ENCODE measurements around the gene COLEC11. TPM values are rescaled to one million over a fixed set of nuclear protein-coding genes. Genes with fewer than 3 reads are reported as not detected.

Gene COLEC11
- total and polyA plus RNA-seq, 2 of the 13 experiments (the other 11 are each of a cell fraction or from before 2014, with no cell fraction given), result 1.5 to 3.0 TPM

GRCh38 chr2:3679616-3680393 is 84.9 kb downstream of the COLEC11 start (continued):
- no peak for TF ChIP-seq ZNF136 (CRISPR knock-in tag; IDR thresholded peaks at IDR 0.05; ENCODE audit: low read depth)

- CTCF ChIA-PET (ENCODE audit: low intra/inter-chr PET ratio, low total read pairs), result no interaction called here
- DNase-seq (ENCODE audit: low spot score), result no peak
- TF ChIP-seq ZNF224 (CRISPR knock-in tag; IDR thresholded peaks at IDR 0.05) (no peak), ARHGAP35 (CRISPR knock-in tag; IDR thresholded peaks at IDR 0.05; ENCODE audit: borderline replicate concordance) (no peak), ZBTB39 (CRISPR knock-in tag; IDR thresholded peaks at IDR 0.05) (no peak), LBX2 (CRISPR knock-in tag; IDR thresholded peaks at IDR 0.05; ENCODE audit: borderline replicate concordance) (no peak), DPF2 (CRISPR knock-in tag; IDR thresholded peaks at IDR 0.05; ENCODE audit: borderline replicate concordance, low read depth) (no peak), ARNT2 (CRISPR knock-in tag; IDR thresholded peaks at IDR 0.05; ENCODE audit: low read depth) (no peak), TAF15 (IDR thresholded peaks at IDR 0.05; ENCODE audit: low read depth, low read length, poor library complexity, severe bottlenecking) (no peak), ZNF414 (CRISPR knock-in tag; IDR thresholded peaks at IDR 0.05) (no peak), HNF4A (CRISPR knock-in tag; IDR thresholded peaks at IDR 0.05) (no peak), ZNF747 (CRISPR knock-in tag; IDR thresholded peaks at IDR 0.05; ENCODE audit: borderline replicate concordance) (no peak), CBFB (CRISPR knock-in tag; IDR thresholded peaks at IDR 0.05) (no peak), ZNF430 (CRISPR knock-in tag; IDR thresholded peaks at IDR 0.05) (no peak), HMGXB4 (CRISPR knock-in tag; IDR thresholded peaks at IDR 0.05; ENCODE audit: borderline replicate concordance in 1 of 2, low read depth in 1 of 2) (no peak)
Measured at GRCh38 chr2:3680548-3681345, 85.8 kb downstream of the COLEC11 start.

More at GRCh38 chr2:3680548-3681345, 85.8 kb downstream of the COLEC11 start:
- H3K27ac ChIP-seq (ENCODE audit: extremely low read length, insufficient read depth, low read length), result no peak overlapping the region
- H3K36me3 ChIP-seq (replicated peaks in 1 of 2; ENCODE audit: control insufficient read depth in 1 of 2, insufficient read depth in 2 of 2, low read length in 2 of 2), result no peaks in the 10 kb centered on the region
- no TSS peak for BruUV-seq (replicated peaks)
- ATAC-seq (no peak), FAIRE-seq (no peak)
- H2AFZ ChIP-seq (ENCODE audit: low read length), result no peak overlapping the region
- POLR2A ChIA-PET, result no interaction called here
- H3K4me2 ChIP-seq (ENCODE audit: low read depth, low read length), result no peak overlapping the region
- H3K27me3 ChIP-seq (ENCODE audit: control insufficient read depth in 1 of 2, insufficient read depth in 2 of 2, low read length in 2 of 2), result peaks cover 3 to 20% of the 10 kb centered on the region in 2 experiments; a peak in 3 of 5 replicates
- H3K9ac ChIP-seq (ENCODE audit: insufficient read depth, low read depth, low read length), result no peak overlapping the region
- peaks cover 13% of the 10 kb centered on the region for H3K4me1 ChIP-seq (ENCODE audit: insufficient read depth, low read length)
- H3K9me3 ChIP-seq (ENCODE audit: low read length), result no peaks in the 10 kb centered on the region
- H3K79me2 ChIP-seq (ENCODE audit: insufficient read depth, low read length), result no peaks in the 10 kb centered on the region
- in situ Hi-C loops (cut with HindIII; ENCODE audit: extremely low pct_ligation_motif_present, low pct_unique_long_range_greater_than_20kb), result no loop called here
- no peak overlapping the region for H3K4me3 ChIP-seq (replicated peaks in 1 of 3; ENCODE audit: insufficient read depth in 1 of 3, low read depth in 2 of 3, low read length in 3 of 3)
- intact Hi-C loops (cut with micrococcal nuclease; ENCODE audit: unreplicated experiment), result no loop called here
- 59% methylated on average over 18 of the region's 18 CpGs for WGBS (ENCODE audit: low lambda C conversion rate)
- no peaks in the 10 kb centered on the region for H4K20me1 ChIP-seq (ENCODE audit: insufficient read depth, low read length)
